Stimulated activated CD4-positive, alpha-beta T cell treated with anti-CD3 and anti-CD28 coated beads, Interleukin-1b, Interleukin-23, amount 100 ng/mL, for 24 hours (primary cell): ENCODE data around the gene CEP43.

Source experiments
- DNase-seq, 4 experiments: peaks; one replicate each; pipeline ENCODE4 v3.0.0-alpha.2; 2020; ENCODE audit warnings: low read depth in 4 of 4, low spot score in 1 of 4

The CEP43 gene

GRCh38 chr6:167007985-167008384, 8.8 kb downstream of the CEP43 start:
- DNase-seq = no peak

GRCh38 chr6:167013067-167013466, 13.9 kb downstream of the CEP43 start:
- DNase-seq = no peak

- DNase-seq = no peak
These were observed 14.7 kb downstream of the CEP43 start for GRCh38 chr6:167013946-167014345.

GRCh38 chr6:167015302-167015701, 16.1 kb downstream of the CEP43 start:
- DNase-seq = no peak

GRCh38 chr6:167020206-167020605, 21.0 kb downstream of the CEP43 start:
- DNase-seq = no peak

GRCh38 chr6:167027308-167027707, 28.1 kb downstream of the CEP43 start:
- no peak for DNase-seq

- no peak for DNase-seq
These were observed 28.6 kb downstream of the CEP43 start for GRCh38 chr6:167027772-167028171.

- DNase-seq = no peak
These were observed 31.2 kb downstream of the CEP43 start for GRCh38 chr6:167030222-167031072.

- no peak for DNase-seq
These were observed 32.0 kb downstream of the CEP43 start for GRCh38 chr6:167031082-167031709.

GRCh38 chr6:167034056-167034455, 34.9 kb downstream of the CEP43 start:
- no peak for DNase-seq

- no peak for DNase-seq
These were observed 38.6 kb downstream of the CEP43 start for GRCh38 chr6:167037762-167038161.

- no peak for DNase-seq
These were observed 45.5 kb downstream of the CEP43 start for GRCh38 chr6:167044696-167045095.

GRCh38 chr6:167045828-167046580, 46.8 kb downstream of the CEP43 start:
- no peak for DNase-seq

GRCh38 chr6:167046861-167047495, 47.8 kb downstream of the CEP43 start:
- DNase-seq = no peak

- DNase-seq = peak in 2 of 4 experiments; percentile 17 to 32
These were observed 48.4 kb downstream of the CEP43 start for GRCh38 chr6:167047554-167047953.
